Measurements from ENCODE around the gene LRRTM4. TPM values are rescaled to one million over a fixed set of nuclear protein-coding genes. Genes with fewer than 3 reads are reported as not detected.

Gene LRRTM4
- total RNA-seq, 1 experiment from 2014 or later: 12.0 TPM

DNA sequence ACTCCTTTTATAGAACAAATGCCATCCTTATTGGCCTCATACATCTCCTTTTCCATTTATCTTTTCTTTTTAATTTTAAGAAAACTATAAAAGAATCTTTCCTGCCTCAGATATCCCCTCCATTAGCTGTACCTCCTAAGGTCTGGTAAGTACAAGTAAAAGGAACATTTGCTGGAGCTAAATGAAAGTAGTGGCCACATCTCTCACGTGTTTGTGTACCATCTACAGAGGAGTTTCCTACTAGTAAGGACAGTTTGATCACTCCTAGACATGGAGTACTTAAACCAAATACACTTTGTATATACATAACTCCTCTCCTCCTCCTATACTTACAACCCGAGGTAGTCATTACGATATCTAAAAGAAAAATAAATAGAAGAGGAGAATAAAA is 504.8 kb downstream of the LRRTM4 start:
- WGBS (ENCODE audit: extremely low coverage, insufficient read length, low lambda C conversion rate): no CpG with 5 or more reads among the region's 3 CpGs
- H3K4me3 Mint-ChIP-seq: no peak overlapping the region
- no peak overlapping the region for H2AK5ac ChIP-seq (ENCODE audit: insufficient read length, low read length)

More for the DNA sequence above, 504.8 kb downstream of the LRRTM4 start:
- peaks cover 3% of the 10 kb centered on the region; the same call in 1 of the 2 replicates for H3K4me1 ChIP-seq (ENCODE audit: insufficient read depth, low read length)
- no peak overlapping the region for H2BK12ac ChIP-seq (ENCODE audit: insufficient read length, low read depth, low read length)
- H4K5ac ChIP-seq (ENCODE audit: insufficient read length, low read depth, low read length): no peak overlapping the region
- Mint-ChIP-seq H3K9me3 (peaks cover 5 to 8% of the 10 kb centered on the region in 2 experiments), H3K36me3 (ENCODE audit: insufficient read depth in 1 of 3, low read depth in 3 of 3) (peaks cover 7 to 12% (median 7%) of the 10 kb centered on the region in 3 experiments), H3K27ac (no peak overlapping the region), H3K27me3 (ENCODE audit: low read depth) (no peaks in the 10 kb centered on the region), H3K4me1 (peaks cover 22 to 23% of the 10 kb centered on the region in 2 experiments)
- no peak overlapping the region for H2BK120ac ChIP-seq (ENCODE audit: low read depth, low read length, poor library complexity, severe bottlenecking)
- no peak overlapping the region for H3K9ac ChIP-seq (ENCODE audit: extremely low read depth, insufficient read length, low read length)
- no peak overlapping the region for H2BK20ac ChIP-seq (ENCODE audit: low read depth, low read length, poor library complexity, severe bottlenecking)
- no peak overlapping the region for H4K8ac ChIP-seq (replicated peaks; ENCODE audit: insufficient read length, low read depth, low read length)
- no peaks in the 10 kb centered on the region for H3K79me1 ChIP-seq (ENCODE audit: insufficient read depth, low read depth, low read length, poor library complexity, severe bottlenecking)
- H3K23me2 ChIP-seq (ENCODE audit: insufficient read length, low read depth, low read length, poor library complexity, severe bottlenecking): no peaks in the 10 kb centered on the region
- no peaks in the 10 kb centered on the region for H3K9me3 ChIP-seq (ENCODE audit: control insufficient read depth, low read depth, low read length)
- DNase-seq: no peak
- TF ChIP-seq, protein P1, sequence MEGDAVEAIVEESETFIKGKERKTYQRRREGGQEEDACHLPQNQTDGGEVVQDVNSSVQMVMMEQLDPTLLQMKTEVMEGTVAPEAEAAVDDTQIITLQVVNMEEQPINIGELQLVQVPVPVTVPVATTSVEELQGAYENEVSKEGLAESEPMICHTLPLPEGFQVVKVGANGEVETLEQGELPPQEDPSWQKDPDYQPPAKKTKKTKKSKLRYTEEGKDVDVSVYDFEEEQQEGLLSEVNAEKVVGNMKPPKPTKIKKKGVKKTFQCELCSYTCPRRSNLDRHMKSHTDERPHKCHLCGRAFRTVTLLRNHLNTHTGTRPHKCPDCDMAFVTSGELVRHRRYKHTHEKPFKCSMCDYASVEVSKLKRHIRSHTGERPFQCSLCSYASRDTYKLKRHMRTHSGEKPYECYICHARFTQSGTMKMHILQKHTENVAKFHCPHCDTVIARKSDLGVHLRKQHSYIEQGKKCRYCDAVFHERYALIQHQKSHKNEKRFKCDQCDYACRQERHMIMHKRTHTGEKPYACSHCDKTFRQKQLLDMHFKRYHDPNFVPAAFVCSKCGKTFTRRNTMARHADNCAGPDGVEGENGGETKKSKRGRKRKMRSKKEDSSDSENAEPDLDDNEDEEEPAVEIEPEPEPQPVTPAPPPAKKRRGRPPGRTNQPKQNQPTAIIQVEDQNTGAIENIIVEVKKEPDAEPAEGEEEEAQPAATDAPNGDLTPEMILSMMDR (conservative IDR thresholded peaks at IDR 0.05): no peak
- no peaks in the 10 kb centered on the region for H4K20me1 ChIP-seq (ENCODE audit: control insufficient read depth, insufficient read depth, insufficient read length)
- no peak overlapping the region for H2AFZ ChIP-seq (ENCODE audit: low read length)
- no peak overlapping the region for H2BK15ac ChIP-seq (ENCODE audit: low read depth, low read length)
- no peak overlapping the region for H2BK5ac ChIP-seq (ENCODE audit: insufficient read length, low read length)
- no peak overlapping the region for H3K56ac ChIP-seq (ENCODE audit: insufficient read length, low read depth, low read length)
- H3K4me2 ChIP-seq (ENCODE audit: insufficient read depth, insufficient read length, low read length): no peak overlapping the region
- no peaks in the 10 kb centered on the region for H3K79me2 ChIP-seq (ENCODE audit: insufficient read depth, low read length)
- H3T11ph ChIP-seq (ENCODE audit: low read length): no peak overlapping the region
- no peak overlapping the region for H3K23ac ChIP-seq (ENCODE audit: insufficient read length, low read depth, low read length)
- H4K91ac ChIP-seq (ENCODE audit: insufficient read length, low read depth, low read length): no peak overlapping the region
- no peak overlapping the region for H3K4ac ChIP-seq (ENCODE audit: low read depth, low read length)
- no peaks in the 10 kb centered on the region for H3K27me3 ChIP-seq (ENCODE audit: insufficient read depth, low read length)
- H3K18ac ChIP-seq (ENCODE audit: insufficient read length, low read depth, low read length): no peak overlapping the region
- H3K27ac ChIP-seq (ENCODE audit: insufficient read length, low read depth, low read length): no peak overlapping the region
- H3K14ac ChIP-seq (ENCODE audit: insufficient read depth, low read length): no peak overlapping the region
